Body of pancreas (tissue), 4 donors: ENCODE results near the gene ZFP37. TPM values are rescaled to one million over a fixed set of nuclear protein-coding genes. Genes with fewer than 3 reads are reported as not detected.
"Not testable (repeated sequence)": the region's sequence is repeated elsewhere in the genome, so short reads cannot be mapped to it uniquely, and the experiment has no call there.

Experiments used
- ATAC-seq: fragments of 150-250 bp; one replicate; pipeline ENCODE4 v1.9.1; 2016
- DNase-seq, 4 donors: peaks; one replicate each; pipeline ENCODE4 v3.0.0-alpha.2; 2019
- H3K27ac ChIP-seq, 4 donors: fragments of 200-600 bp; sonication (generic); 1 replicate in 3 of 4; 2 replicates in 1 of 4; pipeline versions ENCODE4 v1.5.1 to v1.6.1; 2016 to 2019; ENCODE audit warnings: mild to moderate bottlenecking in 1 of 4, mixed read lengths in 1 of 4, moderate library complexity in 1 of 4
- H3K27me3 ChIP-seq, 2 donors: fragments of 200-600 bp; sonication (generic); one replicate each; pipeline ENCODE4 v1.6.0; 2016; ENCODE audit warnings: mild to moderate bottlenecking in 1 of 2
- H3K36me3 ChIP-seq, 2 donors: fragments of 200-600 bp; sonication (generic); replicated peaks in 1 of 2; 2 replicates each; pipeline ENCODE4 v1.5.1; 2016; ENCODE audit warnings: low read depth in 2 of 2; ENCODE audit not compliant: insufficient read depth in 1 of 2
- H3K4me1 ChIP-seq: fragments of 200-600 bp; sonication (generic); one replicate; pipeline ENCODE4 v1.6.0; 2016
- H3K4me3 ChIP-seq, 2 donors: fragments of 200-600 bp; sonication (generic); 1 replicate in 1 of 2; 2 replicates in 1 of 2; pipeline ENCODE4 v1.5.1; 2016 to 2019
- H3K9me3 ChIP-seq, 3 donors: fragments of 200-600 bp; sonication (generic); 1 replicate in 2 of 3; 2 replicates in 1 of 3; pipeline ENCODE4 v1.5.1; 2016
- POLR2A ChIP-seq, 3 donors: fragments of 450-650 bp; IDR thresholded peaks; one replicate each; pipeline ENCODE4 v1.6.1; 2016; ENCODE audit warnings: antibody characterized with exemption in 3 of 3, mild to moderate bottlenecking in 2 of 3
- WGBS, 2 donors: methylation state at CpG; one replicate each; pipeline ENCODE4 v1.1.5; 2017; 5-methylcytosine and 5-hydroxymethylcytosine counted together
- intact Hi-C: fragments of 100-400 bp; cut with DNase I; formaldehyde crosslinking; loops from one replicate; pipeline ENCODE4 v1.15.1; 2023
- total RNA-seq, 2 donors: library from RNA; depleted of rRNA; stranded (reverse); fragments of >200 nt; gene quantifications; one replicate each; pipeline ENCODE4 v1.1.0, GENCODE V29; 2016
- TF ChIP-seq, protein P1 (sequence below), 7 experiments: fragments of 450-650 bp in 4 of 7; fragments of 200-600 bp in 3 of 7; sonication (generic) in 3 of 7; IDR thresholded peaks; one replicate each; pipeline ENCODE4 v1.5.1; 2016 to 2019; ENCODE audit warnings: antibody characterized with exemption in 7 of 7

ZFP37 gene
- total RNA-seq, 2 donors from 2014 or later = 0.33 to 4.4 TPM

- ATAC-seq, H3K27ac ChIP-seq, H3K4me3 ChIP-seq, H3K36me3 ChIP-seq, H3K4me1 ChIP-seq, H3K27me3 ChIP-seq, intact Hi-C loops: not testable (repeated sequence)
- 3 to 28% methylated on average over 18 to 24 of the region's 33 CpGs for WGBS, 2 donors
- DNase-seq = peak; percentile 26 to 57 (median 46)
- peaks cover 0 to 19% (median 0%) of the 10 kb centered on the region in 3 donors for H3K9me3 ChIP-seq
Observed at GRCh38 chr9:113061072-113061850, 4.7 kb upstream of the ZFP37 start.

DNA sequence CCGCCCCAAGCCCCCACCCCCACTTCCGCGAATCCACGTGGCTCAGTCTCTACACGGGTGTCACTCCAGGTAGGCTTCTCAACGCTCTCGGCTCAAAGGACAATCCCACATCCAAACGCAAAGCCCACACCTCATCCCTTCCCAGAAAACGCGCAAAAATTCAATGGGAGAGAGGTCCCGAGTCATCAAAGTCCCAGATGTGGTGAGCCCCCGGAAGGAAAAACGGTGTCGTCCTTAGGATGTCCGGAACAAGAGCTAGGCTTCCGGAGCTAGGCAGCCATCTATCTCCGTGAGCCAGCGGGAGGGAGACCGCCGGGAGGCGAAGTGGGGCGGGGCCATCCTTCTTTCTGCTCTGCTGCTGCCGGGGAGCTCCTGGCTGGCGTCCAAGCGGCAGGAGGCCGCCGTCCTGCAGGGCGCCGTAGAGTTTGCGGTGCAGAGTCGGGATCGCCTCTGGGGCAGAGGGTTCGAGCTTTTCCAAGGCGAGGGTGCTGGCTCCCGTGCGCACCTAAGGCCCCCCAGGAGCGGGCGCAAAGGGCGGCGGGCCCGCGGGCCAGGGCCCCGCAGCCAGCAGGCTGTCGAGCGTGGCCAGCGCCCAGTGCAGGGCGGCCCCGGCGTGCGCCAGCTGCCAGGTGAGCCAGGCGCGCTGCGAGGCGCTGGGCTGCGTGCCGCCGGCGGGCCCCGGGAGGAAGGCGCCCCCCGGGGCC is 3.2 kb upstream of the ZFP37 start:
- H3K36me3 ChIP-seq, intact Hi-C loops, H3K27me3 ChIP-seq, DNase-seq, ATAC-seq, H3K4me1 ChIP-seq, H3K27ac ChIP-seq, H3K4me3 ChIP-seq: not testable (repeated sequence)
- H3K9me3 ChIP-seq = peaks cover 0 to 24% (median 0%) of the 10 kb centered on the region in 3 donors
- 2 to 8% methylated on average over 33 to 54 of the region's 61 CpGs for WGBS, 2 donors

- intact Hi-C loops = no loop called here
- no peaks in the 10 kb centered on the region for H3K36me3 ChIP-seq
- H3K27ac ChIP-seq = no peak overlapping the region
- 16 to 35% methylated on average over 5 of the region's 5 CpGs for WGBS, 2 donors
- DNase-seq = no peak
- H3K27me3 ChIP-seq = peaks cover 0 to 5% of the 10 kb centered on the region in 2 donors
- TF ChIP-seq, protein P1, sequence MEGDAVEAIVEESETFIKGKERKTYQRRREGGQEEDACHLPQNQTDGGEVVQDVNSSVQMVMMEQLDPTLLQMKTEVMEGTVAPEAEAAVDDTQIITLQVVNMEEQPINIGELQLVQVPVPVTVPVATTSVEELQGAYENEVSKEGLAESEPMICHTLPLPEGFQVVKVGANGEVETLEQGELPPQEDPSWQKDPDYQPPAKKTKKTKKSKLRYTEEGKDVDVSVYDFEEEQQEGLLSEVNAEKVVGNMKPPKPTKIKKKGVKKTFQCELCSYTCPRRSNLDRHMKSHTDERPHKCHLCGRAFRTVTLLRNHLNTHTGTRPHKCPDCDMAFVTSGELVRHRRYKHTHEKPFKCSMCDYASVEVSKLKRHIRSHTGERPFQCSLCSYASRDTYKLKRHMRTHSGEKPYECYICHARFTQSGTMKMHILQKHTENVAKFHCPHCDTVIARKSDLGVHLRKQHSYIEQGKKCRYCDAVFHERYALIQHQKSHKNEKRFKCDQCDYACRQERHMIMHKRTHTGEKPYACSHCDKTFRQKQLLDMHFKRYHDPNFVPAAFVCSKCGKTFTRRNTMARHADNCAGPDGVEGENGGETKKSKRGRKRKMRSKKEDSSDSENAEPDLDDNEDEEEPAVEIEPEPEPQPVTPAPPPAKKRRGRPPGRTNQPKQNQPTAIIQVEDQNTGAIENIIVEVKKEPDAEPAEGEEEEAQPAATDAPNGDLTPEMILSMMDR (IDR thresholded peaks at IDR 0.05) = no peak
- H3K4me3 ChIP-seq = peak overlapping the region in 1 of 2 donors; percentile 46
- peaks cover 0 to 32% (median 0%) of the 10 kb centered on the region in 3 donors for H3K9me3 ChIP-seq
- no peak for ATAC-seq
- H3K4me1 ChIP-seq = peaks cover 8% of the 10 kb centered on the region
Observed at GRCh38 chr9:113057193-113057592, 669 bp upstream of the ZFP37 start.

DNA sequence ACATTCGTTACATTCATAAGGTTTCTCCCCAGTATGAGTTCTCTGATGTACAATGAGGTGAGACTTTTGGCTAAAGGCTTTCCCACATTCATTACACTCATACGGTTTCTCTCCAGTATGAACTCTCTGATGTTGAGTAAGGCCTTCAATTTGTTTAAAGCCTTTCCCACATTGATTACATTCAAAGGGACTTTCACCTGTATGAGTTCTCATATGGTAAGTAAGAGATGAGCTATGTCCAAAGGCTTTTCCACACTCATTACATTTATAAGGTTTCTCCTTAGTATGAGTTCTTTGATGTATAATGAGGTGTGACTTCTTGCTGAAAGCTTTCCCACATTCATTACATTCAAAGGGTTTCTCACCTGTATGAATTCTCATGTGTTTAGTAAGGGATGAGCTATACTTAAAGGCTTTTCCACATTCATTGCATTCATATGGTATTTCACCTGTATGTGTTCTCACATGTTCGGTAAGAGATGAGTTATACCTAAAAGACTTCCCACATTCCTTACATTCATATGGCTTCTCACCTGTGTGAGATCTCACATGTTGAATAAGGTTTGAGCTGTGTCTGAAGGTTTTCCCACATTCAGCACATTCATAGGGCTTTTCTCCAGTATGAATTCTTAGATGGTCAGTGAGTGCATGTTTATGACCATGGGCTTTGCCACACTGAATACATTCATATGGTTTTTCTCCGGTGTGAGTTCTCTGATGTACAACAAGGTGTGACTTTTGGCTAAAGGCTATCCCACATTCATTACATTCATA is 13.5 kb downstream of the ZFP37 start:
- no peak for TF ChIP-seq POLR2A (IDR thresholded peaks at IDR 0.05)
- TF ChIP-seq, protein P1 (IDR thresholded peaks at IDR 0.05) = no peak
- DNase-seq = no peak
- H3K36me3 ChIP-seq = peaks cover 8 to 18% of the 10 kb centered on the region in 2 donors
- no peaks in the 10 kb centered on the region for H3K4me1 ChIP-seq
- ATAC-seq = no peak
- H3K4me3 ChIP-seq = no peak overlapping the region
- 78 to 87% methylated on average over 4 of the region's 4 CpGs for WGBS, 2 donors
- H3K27ac ChIP-seq = no peak overlapping the region
- intact Hi-C loops = no loop called here
- peaks cover 0 to 63% (median 17%) of the 10 kb centered on the region in 3 donors for H3K9me3 ChIP-seq
- H3K27me3 ChIP-seq = no peaks in the 10 kb centered on the region

DNA sequence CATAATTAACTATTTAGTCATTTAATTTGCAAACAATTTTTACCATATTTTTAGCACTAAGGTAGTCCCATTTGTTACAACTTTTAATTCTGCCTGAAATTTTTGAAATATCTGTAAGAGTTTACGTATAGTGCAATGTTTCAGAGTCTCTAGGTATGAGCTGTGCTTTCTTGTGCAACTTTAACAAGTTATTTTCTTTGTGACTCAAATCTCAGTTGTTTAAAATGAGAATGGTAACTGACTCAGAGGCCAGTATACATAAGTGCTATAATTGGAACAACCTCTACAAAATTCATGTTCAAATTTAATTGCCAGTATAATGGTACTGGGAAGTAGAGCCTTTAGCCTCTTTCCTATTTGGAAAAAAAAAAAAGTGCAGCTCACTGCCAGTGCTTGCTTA is 30.3 kb downstream of the ZFP37 start:
- TF ChIP-seq, protein P1 (IDR thresholded peaks at IDR 0.05) = no peak
- TF ChIP-seq POLR2A (IDR thresholded peaks at IDR 0.05) = no peak
- 43 to 50% methylated on average over 1 of the region's 1 CpG for WGBS, 2 donors
- no peaks in the 10 kb centered on the region for H3K27me3 ChIP-seq
- ATAC-seq (no peak), DNase-seq (no peak)
- no peak overlapping the region for H3K27ac ChIP-seq
- peaks cover 0 to 29% (median 0%) of the 10 kb centered on the region in 3 donors for H3K9me3 ChIP-seq
- H3K4me3 ChIP-seq = no peak overlapping the region
- no peaks in the 10 kb centered on the region for H3K4me1 ChIP-seq
- intact Hi-C loops = no loop called here
- no peaks in the 10 kb centered on the region for H3K36me3 ChIP-seq
